K562 (cell line): ENCODE data around the gene CDADC1. TPM values are rescaled to one million over a fixed set of nuclear protein-coding genes. Genes with fewer than 3 reads are reported as not detected.

Source experiments
- ATAC-seq: fragments of 200-7000 bp; cut with Tn5 transposase; 3 replicates; pipeline ENCODE4 v1.9.1; 2020; ENCODE audit warnings: moderate library complexity
- BruUV-seq: library from RNA; stranded (reverse); fragments of 400-500 nt; replicated peaks from 2 replicates; lab custom pipeline; 2021; lab: Mats Ljungman, UMichigan
- CTCF ChIA-PET: fragments of 300-600 bp; formaldehyde crosslinking; extraction: SDS; loops from one replicate; lab custom pipeline; 2021; ENCODE audit warnings: low intra/inter-chr PET ratio; lab: Yijun Ruan, JAX
- POLR2A ChIA-PET: fragments of 300-600, 350-650 bp; sonication (Branson Sonifier 250); formaldehyde crosslinking; extraction: SDS; loops from one replicate; lab custom pipeline; 2021; ENCODE audit warnings: antibody characterized with exemption, inconsistent platforms; lab: Yijun Ruan, JAX
- DNase-seq, 4 experiments: peaks; one replicate each; pipeline versions ENCODE4 v3.0.0 to v3.0.0-alpha.2; 2011 to 2018; ENCODE audit warnings: low spot score in 3 of 4, mixed read lengths in 3 of 4; ENCODE audit errors: extremely low read depth in 1 of 4
- FAIRE-seq: peaks from 2 replicates; lab custom pipeline; 2011; peaks lifted over from hg19 to GRCh38; lab: Jason Lieb, UNC
- H2AFZ ChIP-seq: 2 replicates; pipeline ENCODE4 v1.6.0; 2011; ENCODE audit warnings: low read depth, low read length, control low read depth, inconsistent platforms
- H3K27ac ChIP-seq: fragments of 200-600 bp; 3 replicates; pipeline ENCODE4 v1.8.0; 2011; ENCODE audit warnings: low read depth, mild to moderate bottlenecking, control low read depth, inconsistent platforms, low read length, moderate library complexity, mixed read lengths; ENCODE audit errors: extremely low read depth
- H3K27me3 ChIP-seq, 2 experiments: fragments of 300-600 bp in 1 of 2; 2 replicates in 1 of 2; 3 replicates in 1 of 2; pipeline versions ENCODE4 v1.6.0 to v1.8.0; 2011; ENCODE audit warnings: inconsistent platforms in 2 of 2, low read length in 2 of 2, mild to moderate bottlenecking in 1 of 2, mixed read lengths in 1 of 2, moderate library complexity in 1 of 2; ENCODE audit not compliant: control insufficient read depth in 2 of 2, insufficient read depth in 2 of 2
- H3K36me3 ChIP-seq: fragments of 300-600 bp; 3 replicates; pipeline ENCODE4 v1.8.0; 2011; ENCODE audit warnings: mild to moderate bottlenecking, low read length, inconsistent platforms; ENCODE audit not compliant: control insufficient read depth, insufficient read depth
- H3K4me1 ChIP-seq, 2 experiments: fragments of 200-600 bp in 1 of 2; replicated peaks in 1 of 2; 2 replicates in 1 of 2; 3 replicates in 1 of 2; pipeline versions ENCODE4 v1.5.1 to v1.8.0; 2011; ENCODE audit warnings: inconsistent platforms in 2 of 2, low read length in 2 of 2, mild to moderate bottlenecking in 1 of 2, mixed read lengths in 1 of 2, moderate library complexity in 1 of 2; ENCODE audit not compliant: control insufficient read depth in 2 of 2, insufficient read depth in 2 of 2
- H3K4me2 ChIP-seq: 2 replicates; pipeline ENCODE4 v1.6.1; 2011; ENCODE audit warnings: low read length, control low read depth, inconsistent platforms, mixed read lengths; ENCODE audit not compliant: insufficient read depth
- H3K4me3 ChIP-seq: fragments of 200-600 bp; sonication (generic), shearing (Covaris generic); 2 replicates; pipeline ENCODE4 v1.5.1; 2016; ENCODE audit warnings: control low read depth, inconsistent platforms
- H3K79me2 ChIP-seq: fragments of 200-600 bp; 3 replicates; pipeline ENCODE4 v1.8.0; 2011; ENCODE audit warnings: low read length, inconsistent platforms; ENCODE audit not compliant: control insufficient read depth, insufficient read depth
- H3K9ac ChIP-seq, 2 experiments: 2 replicates each; pipeline versions ENCODE4 v1.6.0 to v1.6.1; 2011; ENCODE audit warnings: low read depth in 2 of 2, low read length in 2 of 2, control low read depth in 1 of 2, inconsistent platforms in 1 of 2, mild to moderate bottlenecking in 1 of 2, mixed read lengths in 1 of 2; ENCODE audit not compliant: insufficient read depth in 1 of 2
- H3K9me1 ChIP-seq: one replicate; pipeline ENCODE4 v1.6.0; 2011; ENCODE audit warnings: inconsistent platforms, mild to moderate bottlenecking, low read length, moderate library complexity; ENCODE audit not compliant: control insufficient read depth, insufficient read depth
- H3K9me3 ChIP-seq: replicated peaks from 2 replicates; pipeline ENCODE4 v1.5.1; 2011; ENCODE audit warnings: low read depth, low read length, inconsistent platforms; ENCODE audit not compliant: control insufficient read depth, insufficient read depth
- H4K20me1 ChIP-seq: replicated peaks from 2 replicates; pipeline ENCODE4 v1.6.1; 2011; ENCODE audit warnings: low read length, inconsistent platforms, mixed read lengths; ENCODE audit not compliant: control insufficient read depth, insufficient read depth
- E2F3 ChIP-seq: fragments of 250-450 bp; sonication (Bioruptor Pico); IDR thresholded peaks from 2 replicates; pipeline ENCODE4 v1.4.0; 2020; ENCODE audit warnings: mild to moderate bottlenecking
- HDAC2 ChIP-seq: fragments of 450-650 bp; IDR thresholded peaks from 2 replicates; pipeline ENCODE4 v1.6.1; 2016; ENCODE audit warnings: mild to moderate bottlenecking
- HNRNPL ChIP-seq: fragments of 200-400 bp; formaldehyde crosslinking; IDR thresholded peaks from 2 replicates; pipeline ENCODE4 v1.6.1; 2017; ENCODE audit warnings: low read depth, mild to moderate bottlenecking, low read length
- NR4A1 ChIP-seq, 2 experiments: fragments of 250-450 bp in 1 of 2; fragments of 450-650 bp in 1 of 2; sonication (Bioruptor Pico) in 1 of 2; IDR thresholded peaks; 2 replicates each; pipeline versions ENCODE4 v1.4.0 to v1.6.1; 2016 to 2020; ENCODE audit warnings: mild to moderate bottlenecking in 2 of 2, missing compliant biosample characterization in 1 of 2, missing genetic modification characterization in 1 of 2, moderate library complexity in 1 of 2
- RREB1 ChIP-seq: fragments of 250-450 bp; sonication (Bioruptor Pico); IDR thresholded peaks from 2 replicates; pipeline ENCODE4 v1.4.0; 2020
- ZNF57 ChIP-seq: fragments of 450-650 bp; formaldehyde crosslinking; IDR thresholded peaks from 2 replicates; pipeline ENCODE4 v1.4.0; 2020; ENCODE audit warnings: mild to moderate bottlenecking, moderate library complexity
- WGBS: fragments of 100-300 bp; shearing (Covaris generic); methylation state at CpG from one replicate; pipeline ENCODE4 v1.1.6; 2016; ENCODE audit warnings: low coverage, mixed read lengths; ENCODE audit not compliant: insufficient coverage; ENCODE audit errors: missing lambda C conversion rate; 5-methylcytosine and 5-hydroxymethylcytosine counted together
- in situ Hi-C: fragments of 300-500 bp; cut with MboI; formaldehyde crosslinking; loops from 4 replicates; pipeline ENCODE4 v1.15.0; 2018; ENCODE audit warnings: inconsistent platforms, mixed read lengths
- intact Hi-C: fragments of 100-400 bp; cut with micrococcal nuclease; formaldehyde crosslinking; loops from 2 replicates; pipeline ENCODE4 v1.14.2; 2022
- polyA plus RNA-seq, 8 experiments: library from polyadenylated mRNA; depleted of rRNA in 4 of 8; stranded (reverse) in 5 of 8; unstranded in 3 of 8; fragments of >200 nt; fragmentation: Nextera tagmentation in 2 of 8; fragmentation: Illumina TruSeq in 1 of 8; extraction: Ambion mirVana in 2 of 8; extraction: Trizol in 1 of 8; gene quantifications; 2 replicates each; pipeline versions ENCODE4 v1.2.1 to v1.2.3, GENCODE V29; 2011 to 2014; ENCODE audit warnings: inconsistent platforms in 1 of 8, missing spikeins in 1 of 8
- total RNA-seq, 7 experiments: library from RNA; depleted of rRNA in 6 of 7; stranded (reverse); fragments of >200 nt in 6 of 7; fragmentation: Illumina TruSeq in 2 of 7; extraction: Trizol in 2 of 7; gene quantifications; 2 replicates each; pipeline versions ENCODE4 v1.2.1 to v1.2.3, GENCODE V29; 2011 to 2021; ENCODE audit warnings: low replicate concordance in 1 of 7

The CDADC1 gene
- total and polyA plus RNA-seq, 9 of the 15 experiments (the other 6 are each of a cell fraction or from before 2014, with no cell fraction given) = 4.1 to 11.8 (median 6.3) TPM

DNA sequence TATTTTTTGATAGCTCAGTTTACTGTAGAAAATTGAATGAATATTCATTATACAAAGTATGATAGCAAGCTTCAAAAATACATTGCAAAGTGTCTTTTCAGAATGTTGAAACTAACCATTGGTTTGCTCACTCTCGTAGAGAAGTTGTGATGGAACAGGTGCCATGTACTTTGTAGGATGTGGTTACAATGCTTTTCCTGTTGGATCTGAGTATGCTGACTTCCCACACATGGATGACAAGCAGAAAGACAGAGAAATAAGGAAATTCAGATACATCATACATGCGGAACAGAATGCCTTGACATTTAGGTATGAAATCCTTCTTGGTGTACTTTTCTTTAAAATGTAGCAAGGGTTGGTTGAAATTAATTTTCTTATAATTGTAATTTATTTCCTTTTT, 30.5 kb downstream of the CDADC1 start:
- H3K9me3 ChIP-seq = no peaks in the 10 kb centered on the region
- no peak overlapping the region for H3K4me2 ChIP-seq
- 86% methylated on average over 2 of the region's 2 CpGs for WGBS
- BruUV-seq = no TSS peak
- in situ Hi-C loops = no loop called here
- H3K4me1 ChIP-seq = no peaks in the 10 kb centered on the region
- DNase-seq = no peak
- FAIRE-seq = no peak
- H3K4me3 ChIP-seq = no peak overlapping the region
- intact Hi-C loops = no loop called here
- ATAC-seq = no peak
- H3K9me1 ChIP-seq = no peaks in the 10 kb centered on the region
- no peak overlapping the region for H3K9ac ChIP-seq
- ChIA-PET POLR2A (no interaction called here), CTCF (interaction anchor here (0.6 kb wide), 1 partner anchor 14 kb away, joined by 3 read pairs; no protein-coding TSS in a partner anchor)
- no peak overlapping the region for H2AFZ ChIP-seq
- H3K27ac ChIP-seq = no peak overlapping the region
- no peaks in the 10 kb centered on the region for H4K20me1 ChIP-seq
- no peaks in the 10 kb centered on the region for H3K27me3 ChIP-seq
- TF ChIP-seq E2F3 = no peak
- no peaks in the 10 kb centered on the region for H3K36me3 ChIP-seq
- no peaks in the 10 kb centered on the region for H3K79me2 ChIP-seq

DNA sequence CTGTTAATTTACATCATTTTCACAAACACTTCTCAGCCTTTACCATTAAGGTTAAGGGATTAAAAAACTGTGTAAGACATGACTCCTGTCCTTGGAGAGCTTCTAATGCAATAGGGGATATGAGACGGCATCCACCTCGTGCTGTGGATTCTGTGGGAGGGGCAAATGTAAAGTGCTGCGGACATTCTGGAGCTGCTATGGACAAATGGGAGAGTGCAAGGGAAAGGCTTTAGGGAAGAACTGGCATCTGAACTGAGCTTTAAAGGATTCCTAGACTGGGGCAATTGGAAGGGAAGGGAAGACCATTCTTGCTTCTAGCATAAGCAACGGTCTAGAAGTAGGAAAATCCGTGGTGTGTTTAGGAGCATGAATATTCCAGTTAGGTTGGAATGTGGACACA, 31.4 kb downstream of the CDADC1 start:
- Histone ChIP-seq H3K9me3 (no peaks in the 10 kb centered on the region), H2AFZ (no peak overlapping the region), H3K79me2 (no peaks in the 10 kb centered on the region), H3K4me2 (no peak overlapping the region), H3K36me3 (no peaks in the 10 kb centered on the region), H3K27ac (no peak overlapping the region), H3K4me1 (no peaks in the 10 kb centered on the region), H3K27me3 (no peaks in the 10 kb centered on the region), H4K20me1 (no peaks in the 10 kb centered on the region), H3K4me3 (no peak overlapping the region), H3K9me1 (no peaks in the 10 kb centered on the region), H3K9ac (no peak overlapping the region)
- intact Hi-C loops (no loop called here), in situ Hi-C loops (no loop called here)
- POLR2A ChIA-PET = interaction anchor here (0.6 kb wide), 1 partner anchor 206 kb away, joined by 4 read pairs; no protein-coding TSS in a partner anchor
- TF ChIP-seq NR4A1 (CRISPR knock-in tag; IDR thresholded peaks at IDR 0.05) (no peak), NR4A1 (tag; IDR thresholded peaks at IDR 0.05) (no peak), HNRNPL (no peak), ZNF57 (CRISPR knock-in tag) (no peak), RREB1 (CRISPR knock-in tag) (no peak), HDAC2 (no peak)
- CTCF ChIA-PET = interaction anchor here (0.6 kb wide), 1 partner anchor 882 kb away, joined by 4 read pairs; no protein-coding TSS in a partner anchor
- WGBS = 50% methylated on average over 5 of the region's 5 CpGs
- no TSS peak for BruUV-seq
- FAIRE-seq (no peak), ATAC-seq (no peak), DNase-seq (no peak)
